ENCODE results near the gene HM13.
"Not testable (repeated sequence)": the region's sequence is repeated elsewhere in the genome, so short reads cannot be mapped to it uniquely, and the experiment has no call there.

HM13 gene

DNA sequence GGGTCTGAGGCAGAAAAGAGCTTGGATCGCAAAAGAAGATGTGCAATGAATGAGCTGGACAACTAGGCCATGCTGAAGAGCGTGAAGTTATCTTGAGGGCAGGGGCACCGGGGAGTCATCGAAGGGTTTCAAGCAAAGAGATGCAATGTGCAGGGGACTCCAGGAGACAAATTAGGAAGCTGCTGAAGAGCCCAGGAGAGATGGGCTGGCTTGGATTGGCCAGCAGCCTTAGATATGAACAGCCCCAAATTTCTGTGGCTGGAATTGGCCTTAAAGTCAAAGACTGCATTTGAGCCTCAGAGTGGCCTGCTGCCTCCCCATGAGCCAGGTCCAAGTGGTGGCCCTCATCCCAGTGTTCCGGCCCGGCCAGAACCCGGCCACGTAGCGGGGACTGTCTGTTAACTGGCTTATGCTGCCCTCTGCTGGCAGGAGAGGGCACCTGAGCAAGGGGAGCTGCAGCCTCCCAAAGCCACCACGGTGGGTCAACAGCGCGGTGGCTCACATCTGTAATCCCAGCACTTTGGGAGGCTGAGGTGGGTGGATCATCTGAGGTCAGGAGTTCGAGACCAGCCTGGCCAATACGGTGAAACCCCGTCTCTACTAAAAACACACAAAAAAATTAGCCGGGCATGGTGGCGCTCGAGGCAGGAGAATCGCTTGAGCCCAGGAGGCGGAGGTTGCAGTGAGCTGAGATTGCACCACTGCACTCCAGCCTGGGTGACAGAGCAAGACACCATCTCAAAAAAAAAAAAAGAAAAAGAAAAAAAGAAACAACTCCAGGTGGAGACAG lies 11.2 kb upstream of the HM13 start:
- peak; percentile 46 to 67 (median 64) for DNase-seq

DNA sequence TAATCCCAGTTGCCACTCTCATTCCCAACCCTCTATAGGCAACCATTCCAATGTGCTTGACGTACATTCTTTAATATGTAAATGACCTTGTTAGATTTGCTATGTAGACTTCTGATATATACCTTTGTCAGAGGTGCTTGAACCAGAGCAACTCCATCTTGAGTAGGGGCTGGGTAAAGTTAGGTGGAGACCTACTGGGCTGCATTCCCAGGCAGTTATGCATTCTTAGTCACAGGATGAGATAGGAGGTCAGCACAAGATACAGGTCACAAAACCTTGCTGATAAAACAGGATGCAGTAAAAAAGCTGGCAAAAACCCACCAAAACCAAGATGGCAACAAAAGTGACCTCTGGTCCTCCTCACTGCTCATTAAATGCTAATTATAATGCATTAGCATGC lies 8.3 kb upstream of the HM13 start:
- no peak for DNase-seq

DNA sequence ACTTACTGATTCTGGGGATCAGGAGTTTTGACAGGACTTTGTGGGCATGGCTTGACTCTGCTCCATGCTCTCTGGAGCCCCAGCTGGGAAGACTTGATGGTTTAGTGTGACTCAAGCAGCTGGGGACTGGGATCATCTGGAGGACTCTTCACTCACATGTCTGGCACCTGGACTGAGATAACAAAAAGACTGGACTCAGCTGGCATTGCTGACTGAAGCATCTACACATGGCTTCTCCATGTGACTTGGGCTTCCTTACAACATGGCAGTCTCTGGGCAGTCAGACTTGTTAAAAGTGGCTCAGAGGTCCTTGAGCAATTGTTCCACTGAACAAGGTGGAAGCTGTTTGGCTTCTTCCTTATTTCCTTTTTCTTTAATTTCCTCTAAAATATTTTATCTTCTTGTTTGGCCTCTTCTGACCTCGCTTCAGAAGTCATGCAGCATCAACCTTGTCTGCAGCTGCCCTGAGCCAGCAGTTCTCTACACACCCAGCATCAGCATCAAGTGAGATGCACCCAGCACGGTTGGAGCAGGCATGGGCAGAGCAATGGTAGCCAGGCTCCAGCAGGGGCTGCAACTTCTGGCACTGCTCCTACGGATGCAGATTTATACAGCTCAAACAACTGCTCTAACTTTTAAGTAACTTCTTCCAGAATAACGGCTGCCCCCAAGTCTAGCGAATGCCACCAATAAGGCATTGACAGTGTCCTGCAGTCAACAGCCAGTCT lies 5.6 kb upstream of the HM13 start:
- no peak for DNase-seq

GRCh38 chr20:31515072-31515774 lies 981 bp downstream of the HM13 start:
- peak in 1 of 5 experiments; percentile 30 for DNase-seq

DNA sequence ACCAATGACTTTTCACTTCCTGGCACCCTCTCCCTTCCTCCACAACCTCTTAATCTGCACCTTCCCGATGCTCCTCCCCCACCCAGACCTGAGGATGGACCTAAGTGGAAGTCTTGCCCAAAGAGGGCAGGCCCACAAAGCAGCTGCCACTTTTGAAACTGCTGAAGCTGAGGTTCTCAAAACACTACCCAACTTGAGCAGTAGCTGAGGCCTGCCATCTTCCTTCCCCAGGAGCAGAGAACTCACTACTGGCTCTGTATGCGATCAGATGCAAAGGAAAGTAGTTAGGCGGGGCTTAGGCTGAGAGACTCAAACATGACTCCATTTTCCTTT lies 1.5 kb downstream of the HM13 start:
- peak in 1 of 5 experiments; percentile 75 for DNase-seq

GRCh38 chr20:31516166-31516565 lies 1.9 kb downstream of the HM13 start:
- DNase-seq, result no peak

DNA sequence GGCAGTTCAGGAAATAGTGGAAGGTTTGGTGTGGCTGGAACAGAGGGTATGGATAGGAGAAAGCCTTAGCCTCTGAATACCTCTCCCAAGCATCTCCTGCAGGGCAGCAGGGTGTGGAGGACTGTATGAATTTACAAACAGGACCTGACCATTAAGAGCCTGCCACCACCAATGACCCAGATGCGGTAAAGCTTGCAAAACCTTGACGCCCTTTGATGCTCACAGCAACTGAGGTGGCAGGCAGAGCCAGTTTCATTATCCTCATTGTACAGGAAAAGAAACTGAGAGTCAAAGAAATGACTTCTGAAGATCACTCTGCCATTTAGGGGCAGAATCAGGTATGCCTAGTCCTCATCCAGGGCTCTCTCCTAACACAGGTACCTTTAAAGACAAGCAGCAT lies 2.4 kb downstream of the HM13 start:
- peak in 1 of 5 experiments; percentile 48 for DNase-seq

GRCh38 chr20:31517373-31517772 lies 3.1 kb downstream of the HM13 start:
- DNase-seq, result no peak

DNA sequence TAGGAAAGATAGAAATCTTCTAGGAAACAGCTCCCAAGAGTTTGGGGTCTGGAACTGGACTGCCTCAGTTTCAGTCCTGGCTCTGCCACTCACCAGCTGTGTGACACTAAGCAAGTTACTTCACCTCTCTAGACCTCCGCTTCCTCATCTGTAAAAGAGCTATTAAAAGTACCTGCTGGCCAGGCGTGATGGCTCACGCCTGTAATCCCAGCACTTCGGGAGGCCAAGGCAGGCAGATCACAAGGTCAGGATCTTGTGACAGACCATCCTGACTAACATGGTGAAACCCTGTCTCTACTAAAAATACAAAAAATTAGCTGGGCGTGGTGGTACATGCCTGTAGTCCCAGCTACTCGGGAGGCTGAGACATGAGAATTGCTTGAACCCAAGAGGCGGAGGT lies 7.0 kb downstream of the HM13 start:
- not testable (repeated sequence) for DNase-seq

GRCh38 chr20:31522731-31523130 lies 8.5 kb downstream of the HM13 start:
- DNase-seq, result no peak

- no peak for DNase-seq
Measured at GRCh38 chr20:31523361-31524283, 9.4 kb downstream of the HM13 start.

- no peak for DNase-seq
Measured at GRCh38 chr20:31527266-31527665, 13.0 kb downstream of the HM13 start.

DNA sequence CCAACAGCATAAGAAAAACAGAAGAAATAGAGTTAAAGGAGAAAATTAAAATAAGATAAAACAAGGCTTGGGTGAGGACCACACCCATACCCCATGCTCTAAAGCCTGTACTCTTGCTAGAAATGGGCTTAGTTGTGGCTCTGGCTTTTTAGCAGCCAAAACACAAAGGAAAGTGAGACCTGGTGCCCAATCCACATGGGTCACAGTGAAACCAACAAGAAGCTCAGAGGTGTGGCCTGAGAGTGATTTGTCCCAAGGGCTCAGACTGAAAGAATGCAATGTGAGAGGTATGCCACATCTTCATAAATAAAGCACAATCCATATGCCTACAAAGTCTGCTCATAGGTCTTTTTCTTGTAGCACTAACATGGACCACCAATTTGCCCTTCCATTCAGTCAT lies 21.1 kb downstream of the HM13 start:
- no peak for DNase-seq

DNA sequence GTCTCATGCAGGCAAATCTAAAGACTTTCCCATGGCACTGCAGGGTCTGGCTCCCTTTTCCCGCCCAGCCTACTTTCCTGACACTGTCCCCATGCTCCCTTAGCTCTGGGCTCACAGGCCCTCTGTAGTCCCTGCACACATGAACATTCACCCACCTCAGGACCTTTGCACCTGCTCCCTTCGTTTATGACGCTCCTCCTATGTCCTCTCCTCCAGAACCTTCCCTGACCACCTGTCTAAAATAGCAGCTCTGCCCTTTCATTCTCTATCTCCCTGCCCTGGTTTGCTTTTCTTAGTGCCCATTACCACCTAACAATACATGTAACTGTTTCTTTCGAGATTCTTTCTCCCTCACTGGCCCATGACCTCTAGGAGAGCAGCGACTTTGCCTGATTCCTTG lies 22.3 kb downstream of the HM13 start:
- DNase-seq, result no peak

- no peak for DNase-seq
Measured at GRCh38 chr20:31537116-31537871, 23.1 kb downstream of the HM13 start.

DNA sequence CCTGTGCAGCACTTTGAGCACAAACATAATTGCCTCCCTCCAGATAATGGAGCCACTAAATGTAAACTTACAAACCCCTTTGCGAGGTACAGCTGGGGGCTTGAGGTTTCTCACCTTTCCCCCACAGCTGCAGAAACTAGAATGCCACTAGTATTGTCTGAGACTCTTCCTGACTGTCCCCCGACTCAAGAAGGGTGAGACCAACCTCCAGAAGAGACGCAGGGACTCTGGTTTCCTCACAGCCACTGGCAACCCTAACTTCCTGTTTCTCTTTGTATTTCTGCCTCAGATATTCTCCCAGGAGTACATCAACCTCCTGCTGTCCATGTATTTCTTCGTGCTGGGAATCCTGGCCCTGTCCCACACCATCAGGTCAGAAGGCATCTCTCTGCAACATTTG lies 23.6 kb downstream of the HM13 start:
- no peak for DNase-seq

GRCh38 chr20:31538326-31538725 lies 24.1 kb downstream of the HM13 start:
- no peak for DNase-seq

DNA sequence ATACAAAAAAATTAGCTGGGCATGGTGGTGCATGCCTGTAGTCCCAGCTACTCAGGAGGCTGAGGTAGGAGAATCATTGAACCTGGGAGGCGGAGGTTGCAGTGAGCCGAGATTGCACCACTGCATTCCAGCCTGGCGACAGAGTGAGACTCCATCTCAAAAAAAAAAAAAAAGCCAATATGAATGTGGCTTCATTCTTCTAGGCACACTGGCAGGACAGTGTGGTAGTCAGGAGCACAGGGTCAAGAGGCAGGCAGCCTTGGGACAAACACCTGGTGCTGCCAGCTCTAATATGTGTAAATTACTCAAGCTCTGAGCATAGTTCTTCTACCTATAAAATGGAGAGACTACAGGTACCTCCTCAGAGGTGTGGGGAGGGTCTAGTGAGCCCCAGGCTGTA lies 25.4 kb downstream of the HM13 start:
- DNase-seq, result not testable (repeated sequence)

GRCh38 chr20:31540406-31540805 lies 26.2 kb downstream of the HM13 start:
- DNase-seq, result no peak

GRCh38 chr20:31542201-31542842 lies 28.1 kb downstream of the HM13 start:
- DNase-seq, result no peak

DNA sequence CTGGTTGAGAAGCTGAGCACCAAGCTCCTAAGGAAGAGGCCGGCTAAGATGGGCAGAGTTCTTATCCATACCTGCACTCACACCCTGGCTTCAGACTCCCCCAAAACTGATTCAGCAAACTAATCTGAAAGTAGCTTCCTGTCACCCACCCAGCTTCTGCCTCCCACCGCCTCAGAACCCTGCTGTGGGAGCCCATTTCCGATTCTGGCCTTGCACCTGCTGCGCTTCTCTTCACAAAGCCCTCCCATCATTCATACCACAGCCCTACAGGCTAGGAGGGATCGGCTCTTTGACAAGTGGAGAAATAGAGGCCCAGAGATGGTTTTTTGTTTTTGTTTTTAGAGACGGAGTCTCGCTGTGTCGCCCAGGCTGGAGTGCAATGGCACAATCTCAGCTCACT lies 28.7 kb downstream of the HM13 start:
- DNase-seq, result no peak
